Keratinocyte (primary cell): Measurements from ENCODE around the gene NAALADL2. TPM values are rescaled to one million over a fixed set of nuclear protein-coding genes. Genes with fewer than 3 reads are reported as not detected.

Experiments used
- DNase-seq: peaks from one replicate; pipeline ENCODE4 v3.0.0-alpha.2; 2011; ENCODE audit warnings: low read depth, missing footprints, low spot score
- FAIRE-seq: peaks from 2 replicates; lab custom pipeline; 2011; peaks lifted over from hg19 to GRCh38; lab: Jason Lieb, UNC
- H2AFZ ChIP-seq: 2 replicates; pipeline ENCODE4 v1.6.0; 2012; ENCODE audit warnings: low read length, control low read depth, inconsistent platforms; ENCODE audit not compliant: control insufficient read depth
- H3K27ac ChIP-seq: 2 replicates; pipeline ENCODE4 v1.5.1; 2011; ENCODE audit warnings: low read length; ENCODE audit not compliant: control insufficient read depth, insufficient read depth
- H3K27me3 ChIP-seq: 3 replicates; pipeline ENCODE4 v1.6.0; 2011; ENCODE audit warnings: low read length; ENCODE audit not compliant: control insufficient read depth, insufficient read depth; ENCODE audit errors: extremely low read depth
- H3K36me3 ChIP-seq, 2 experiments: 2 replicates in 1 of 2; 3 replicates in 1 of 2; pipeline ENCODE4 v1.5.1; 2011; ENCODE audit warnings: low read length in 2 of 2, mild to moderate bottlenecking in 1 of 2; ENCODE audit not compliant: control insufficient read depth in 2 of 2, insufficient read depth in 2 of 2; ENCODE audit errors: extremely low read depth in 1 of 2
- H3K4me1 ChIP-seq: 3 replicates; pipeline ENCODE4 v1.5.1; 2011; ENCODE audit warnings: low read length; ENCODE audit not compliant: control insufficient read depth, insufficient read depth; ENCODE audit errors: extremely low read depth
- H3K4me2 ChIP-seq: 3 replicates; pipeline ENCODE4 v1.6.0; 2011; ENCODE audit warnings: low read depth, low read length; ENCODE audit not compliant: control insufficient read depth, insufficient read depth; ENCODE audit errors: extremely low read depth
- H3K4me3 ChIP-seq, 3 experiments: fragments of 200-600 bp in 1 of 3; sonication (generic) in 1 of 3; 2 replicates in 2 of 3; 3 replicates in 1 of 3; pipeline ENCODE4 v1.5.1; 2011 to 2016; ENCODE audit warnings: low read length in 3 of 3, mild to moderate bottlenecking in 3 of 3, control low read depth in 2 of 3, inconsistent platforms in 1 of 3, low read depth in 1 of 3, mixed read lengths in 1 of 3, mixed run types in 1 of 3, moderate library complexity in 1 of 3; ENCODE audit not compliant: control insufficient read depth in 2 of 3, insufficient read depth in 2 of 3; ENCODE audit errors: extremely low read depth in 1 of 3
- H3K79me2 ChIP-seq: 2 replicates; pipeline ENCODE4 v1.6.0; 2012; ENCODE audit warnings: low read length; ENCODE audit not compliant: control insufficient read depth, insufficient read depth
- H3K9ac ChIP-seq: 3 replicates; pipeline ENCODE4 v1.6.0; 2011; ENCODE audit warnings: low read length; ENCODE audit not compliant: control insufficient read depth, insufficient read depth; ENCODE audit errors: extremely low read depth
- H3K9me1 ChIP-seq: 3 replicates; pipeline ENCODE4 v1.6.0; 2011; ENCODE audit warnings: low read length; ENCODE audit not compliant: control insufficient read depth, insufficient read depth; ENCODE audit errors: extremely low read depth
- H3K9me3 ChIP-seq: 2 replicates; pipeline ENCODE4 v1.5.1; 2012; ENCODE audit warnings: low read depth, low read length; ENCODE audit not compliant: control insufficient read depth
- H4K20me1 ChIP-seq: 3 replicates; pipeline ENCODE4 v1.6.0; 2011; ENCODE audit warnings: low read length; ENCODE audit not compliant: control insufficient read depth, insufficient read depth; ENCODE audit errors: extremely low read depth
- CTCF ChIP-seq, 3 experiments: IDR thresholded peaks in 1 of 3; conservative IDR thresholded peaks in 1 of 3; optimal IDR thresholded peaks in 1 of 3; 2 replicates in 2 of 3; 3 replicates in 1 of 3; pipeline versions ENCODE3 to v1.5.1; 2011; ENCODE audit warnings: low read length in 3 of 3, mild to moderate bottlenecking in 3 of 3, moderate library complexity in 2 of 3, control low read depth in 1 of 3, inconsistent platforms in 1 of 3; ENCODE audit not compliant: insufficient read depth in 2 of 3; ENCODE audit errors: extremely low read depth in 1 of 3
- EZH2 ChIP-seq: IDR thresholded peaks from one replicate; pipeline ENCODE4 v1.6.1; 2012; ENCODE audit warnings: inconsistent platforms, mild to moderate bottlenecking, low read length, moderate library complexity
- dilution Hi-C: fragments of 300-500 bp; cut with MboI; formaldehyde crosslinking; loops from one replicate; pipeline ENCODE4 v1.7.0; 2020; ENCODE audit warnings: low sequenced_read_pairs; ENCODE audit not compliant: extremely low pct_ligation_motif_present
- polyA plus RNA-seq, 5 experiments: library from polyadenylated mRNA; depleted of rRNA in 3 of 5; stranded (reverse) in 3 of 5; stranded (forward) in 1 of 5; unstranded in 1 of 5; fragments of >200 nt; gene quantifications; 1 replicate in 1 of 5; 2 replicates in 3 of 5; 3 replicates in 1 of 5; pipeline versions ENCODE4 v1.2.1 to v1.2.3, GENCODE V29; 2011 to 2012; ENCODE audit warnings: missing spikeins in 2 of 5, low read depth in 1 of 5, low replicate concordance in 1 of 5

Gene NAALADL2
- polyA plus RNA-seq, 1 donor (not counting 4 experiments of a cell fraction or from before 2014, with no cell fraction given) = 0.75 TPM

GRCh38 chr3:175397372-175397771 is 538.2 kb downstream of the NAALADL2 start:
- H3K36me3 ChIP-seq = no peaks in the 10 kb centered on the region
- H3K9ac ChIP-seq = no peak overlapping the region
- H3K4me2 ChIP-seq = no peak overlapping the region
- H3K27me3 ChIP-seq = no peaks in the 10 kb centered on the region
- dilution Hi-C loops = no loop called here
- no peaks in the 10 kb centered on the region for H3K9me1 ChIP-seq
- no peak overlapping the region for H2AFZ ChIP-seq
- no peak overlapping the region for H3K27ac ChIP-seq
- DNase-seq (no peak), FAIRE-seq (no peak)
- no peaks in the 10 kb centered on the region for H3K79me2 ChIP-seq
- H3K9me3 ChIP-seq = no peaks in the 10 kb centered on the region
- TF ChIP-seq CTCF (optimal IDR thresholded peaks at IDR 0.05 in 1 of 3, IDR thresholded peaks at IDR 0.05 in 1 of 3, conservative IDR thresholded peaks at IDR 0.05 in 1 of 3; ENCODE audit: extremely low read depth in 1 of 3, insufficient read depth in 2 of 3, low read length in 3 of 3) (no peak), EZH2 (no peak)
- H4K20me1 ChIP-seq = no peaks in the 10 kb centered on the region
- H3K4me3 ChIP-seq = no peak overlapping the region
- no peaks in the 10 kb centered on the region for H3K4me1 ChIP-seq

- Histone ChIP-seq H4K20me1 (no peaks in the 10 kb centered on the region), H3K79me2 (no peaks in the 10 kb centered on the region), H3K4me2 (no peak overlapping the region), H2AFZ (no peak overlapping the region), H3K9me1 (no peaks in the 10 kb centered on the region), H3K9me3 (no peaks in the 10 kb centered on the region), H3K36me3 (no peaks in the 10 kb centered on the region), H3K9ac (no peak overlapping the region), H3K4me3 (no peak overlapping the region), H3K27ac (no peak overlapping the region), H3K4me1 (no peaks in the 10 kb centered on the region), H3K27me3 (no peaks in the 10 kb centered on the region)
- dilution Hi-C loops = no loop called here
- DNase-seq (no peak), FAIRE-seq (no peak)
- no peak for TF ChIP-seq EZH2
- no peak for TF ChIP-seq CTCF (optimal IDR thresholded peaks at IDR 0.05 in 1 of 3, IDR thresholded peaks at IDR 0.05 in 1 of 3, conservative IDR thresholded peaks at IDR 0.05 in 1 of 3; ENCODE audit: extremely low read depth in 1 of 3, insufficient read depth in 2 of 3, low read length in 3 of 3)
Observed at GRCh38 chr3:175398676-175399075, 539.5 kb downstream of the NAALADL2 start.
